K562 (cell line): Measurements from ENCODE around the gene NXPH4. TPM values are rescaled to one million over a fixed set of nuclear protein-coding genes. Genes with fewer than 3 reads are reported as not detected.

ENCODE experiments used
- E2F3 ChIP-seq: fragments of 250-450 bp; sonication (Bioruptor Pico); IDR thresholded peaks from 2 replicates; pipeline ENCODE4 v1.4.0; 2020; ENCODE audit warnings: mild to moderate bottlenecking
- KAT2B ChIP-seq: IDR thresholded peaks from one replicate; pipeline ENCODE4 v1.6.1; 2012; ENCODE audit warnings: low read depth, mild to moderate bottlenecking, control low read depth, inconsistent platforms, low read length, moderate library complexity
- KLF1 ChIP-seq: fragments of 450-650 bp; IDR thresholded peaks from 2 replicates; pipeline ENCODE4 v1.6.1; 2016; ENCODE audit warnings: missing genetic modification characterization, missing compliant biosample characterization
- KLF6 ChIP-seq: fragments of 250-450 bp; sonication (Bioruptor Pico); IDR thresholded peaks from 2 replicates; pipeline ENCODE4 v1.4.0; 2020; ENCODE audit warnings: mild to moderate bottlenecking, moderate library complexity, borderline replicate concordance
- RCOR1 ChIP-seq, 2 experiments: IDR thresholded peaks; 2 replicates each; pipeline ENCODE4 v1.6.1; 2012; ENCODE audit warnings: low read depth in 2 of 2, low read length in 2 of 2, borderline replicate concordance in 1 of 2, improper control_type of control experiment in 1 of 2
- SMARCE1 ChIP-seq: fragments of 450-650 bp; IDR thresholded peaks from 2 replicates; pipeline ENCODE4 v1.7.1; 2016; ENCODE audit warnings: mild to moderate bottlenecking
- SMC3 ChIP-seq: conservative IDR thresholded peaks from 2 replicates; pipeline ENCODE4 v1.6.1; 2011; ENCODE audit warnings: low read depth, low read length, improper control_type of control experiment; ENCODE audit not compliant: insufficient read depth
- TFAM ChIP-seq: fragments of 250-450 bp; sonication (Bioruptor Pico); conservative IDR thresholded peaks from 2 replicates; pipeline ENCODE4 v1.5.0; 2021; ENCODE audit warnings: mild to moderate bottlenecking, moderate library complexity
- polyA plus RNA-seq, 8 experiments: library from polyadenylated mRNA; depleted of rRNA in 4 of 8; stranded (reverse) in 5 of 8; unstranded in 3 of 8; fragments of >200 nt; fragmentation: Nextera tagmentation in 2 of 8; fragmentation: Illumina TruSeq in 1 of 8; extraction: Ambion mirVana in 2 of 8; extraction: Trizol in 1 of 8; gene quantifications; 2 replicates each; pipeline versions ENCODE4 v1.2.1 to v1.2.3, GENCODE V29; 2011 to 2014; ENCODE audit warnings: inconsistent platforms in 1 of 8, missing spikeins in 1 of 8
- total RNA-seq, 7 experiments: library from RNA; depleted of rRNA in 6 of 7; stranded (reverse); fragments of >200 nt in 6 of 7; fragmentation: Illumina TruSeq in 2 of 7; extraction: Trizol in 2 of 7; gene quantifications; 2 replicates each; pipeline versions ENCODE4 v1.2.1 to v1.2.3, GENCODE V29; 2011 to 2021; ENCODE audit warnings: low replicate concordance in 1 of 7
- TF ChIP-seq, protein P1 (sequence below): IDR thresholded peaks from 2 replicates; pipeline ENCODE4 v1.6.1; 2014; ENCODE audit warnings: antibody characterized with exemption
- TF ChIP-seq, protein P2 (sequence below): sonication (generic); formaldehyde crosslinking; IDR thresholded peaks from 2 replicates; pipeline ENCODE4 v1.8.1; 2023; ENCODE audit warnings: mild to moderate bottlenecking, missing genetic modification reagents

The NXPH4 gene
- total and polyA plus RNA-seq, 9 of the 15 experiments (the other 6 are each of a cell fraction or from before 2014, with no cell fraction given) = 0.49 to 2.7 (median 1.1) TPM; not detected in 4

DNA sequence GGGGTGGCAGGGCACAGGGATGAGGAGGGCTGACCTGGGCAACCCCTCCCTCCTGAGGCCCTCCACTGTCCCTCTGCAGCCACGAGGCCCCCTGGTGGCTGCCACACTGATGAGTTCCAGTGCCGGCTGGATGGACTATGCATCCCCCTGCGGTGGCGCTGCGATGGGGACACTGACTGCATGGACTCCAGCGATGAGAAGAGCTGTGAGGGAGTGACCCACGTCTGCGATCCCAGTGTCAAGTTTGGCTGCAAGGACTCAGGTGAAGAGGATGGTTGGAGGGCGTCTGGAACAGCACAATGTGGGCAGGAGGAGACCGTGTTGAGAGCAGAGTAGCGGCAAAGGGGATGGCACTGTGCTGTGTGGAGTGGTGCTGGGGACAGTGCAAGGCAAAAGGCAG lies 43.5 kb upstream of the NXPH4 start (continued):
- no peak for TF ChIP-seq TFAM (CRISPR knock-in tag)
- no peak for TF ChIP-seq KLF6
- TF ChIP-seq KLF1 = no peak
- TF ChIP-seq, protein P1, sequence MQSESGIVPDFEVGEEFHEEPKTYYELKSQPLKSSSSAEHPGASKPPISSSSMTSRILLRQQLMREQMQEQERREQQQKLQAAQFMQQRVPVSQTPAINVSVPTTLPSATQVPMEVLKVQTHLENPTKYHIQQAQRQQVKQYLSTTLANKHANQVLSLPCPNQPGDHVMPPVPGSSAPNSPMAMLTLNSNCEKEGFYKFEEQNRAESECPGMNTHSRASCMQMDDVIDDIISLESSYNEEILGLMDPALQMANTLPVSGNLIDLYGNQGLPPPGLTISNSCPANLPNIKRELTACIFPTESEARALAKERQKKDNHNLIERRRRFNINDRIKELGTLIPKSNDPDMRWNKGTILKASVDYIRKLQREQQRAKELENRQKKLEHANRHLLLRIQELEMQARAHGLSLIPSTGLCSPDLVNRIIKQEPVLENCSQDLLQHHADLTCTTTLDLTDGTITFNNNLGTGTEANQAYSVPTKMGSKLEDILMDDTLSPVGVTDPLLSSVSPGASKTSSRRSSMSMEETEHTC = no peak
- TF ChIP-seq RCOR1 (IDR thresholded peaks at IDR 0.05; ENCODE audit: borderline replicate concordance in 1 of 2, low read depth in 2 of 2, low read length in 2 of 2) = peak in 1 of 2 experiments; percentile 71; a peak in 2 of 4 replicates
- TF ChIP-seq SMC3 = peak; percentile 70
- TF ChIP-seq, protein P2, sequence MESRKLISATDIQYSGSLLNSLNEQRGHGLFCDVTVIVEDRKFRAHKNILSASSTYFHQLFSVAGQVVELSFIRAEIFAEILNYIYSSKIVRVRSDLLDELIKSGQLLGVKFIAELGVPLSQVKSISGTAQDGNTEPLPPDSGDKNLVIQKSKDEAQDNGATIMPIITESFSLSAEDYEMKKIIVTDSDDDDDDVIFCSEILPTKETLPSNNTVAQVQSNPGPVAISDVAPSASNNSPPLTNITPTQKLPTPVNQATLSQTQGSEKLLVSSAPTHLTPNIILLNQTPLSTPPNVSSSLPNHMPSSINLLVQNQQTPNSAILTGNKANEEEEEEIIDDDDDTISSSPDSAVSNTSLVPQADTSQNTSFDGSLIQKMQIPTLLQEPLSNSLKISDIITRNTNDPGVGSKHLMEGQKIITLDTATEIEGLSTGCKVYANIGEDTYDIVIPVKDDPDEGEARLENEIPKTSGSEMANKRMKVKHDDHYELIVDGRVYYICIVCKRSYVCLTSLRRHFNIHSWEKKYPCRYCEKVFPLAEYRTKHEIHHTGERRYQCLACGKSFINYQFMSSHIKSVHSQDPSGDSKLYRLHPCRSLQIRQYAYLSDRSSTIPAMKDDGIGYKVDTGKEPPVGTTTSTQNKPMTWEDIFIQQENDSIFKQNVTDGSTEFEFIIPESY (CRISPR knock-in tag) = peak; percentile 56; the same call in 1 of the 2 replicates
- no peak for TF ChIP-seq SMARCE1
- TF ChIP-seq E2F3 (CRISPR knock-in tag) = no peak
- no peak for TF ChIP-seq KAT2B
- TF ChIP-seq, all 486 proteins: peak for 14
